IMR-90 (cell line): ENCODE data around the gene CD38. TPM values are rescaled to one million over a fixed set of nuclear protein-coding genes. Genes with fewer than 3 reads are reported as not detected.

Source experiments
- ATAC-seq: fragments of 200-7000 bp; cut with Tn5 transposase; 2 replicates; pipeline ENCODE4 v1.9.1; 2020; ENCODE audit warnings: low read depth, mild to moderate bottlenecking, moderate library complexity
- BruUV-seq: library from RNA; stranded (reverse); fragments of 400-500 nt; replicated peaks from 2 replicates; lab custom pipeline; 2021; lab: Mats Ljungman, UMichigan
- CTCF ChIA-PET: fragments of 300-600 bp; formaldehyde crosslinking; extraction: SDS; loops from one replicate; lab custom pipeline; 2021; ENCODE audit warnings: antibody characterized with exemption; lab: Yijun Ruan, JAX
- POLR2A ChIA-PET: fragments of 300-600 bp; sonication (Branson Sonifier 250); formaldehyde crosslinking; loops from one replicate; lab custom pipeline; 2022; ENCODE audit warnings: antibody characterized with exemption; ENCODE audit not compliant: unreplicated experiment; lab: Charles Lee
- DNase-seq: peaks from one replicate; pipeline ENCODE4 v3.0.0; 2013
- H2AFZ ChIP-seq: replicated peaks from 2 replicates; pipeline ENCODE3; 2013; ENCODE audit warnings: low read length, mild to moderate bottlenecking; ENCODE audit not compliant: poor library complexity
- H2AK5ac ChIP-seq: 2 replicates; pipeline ENCODE4 v1.6.1; 2013; ENCODE audit warnings: low read depth, low read length, inconsistent platforms
- H2AK9ac ChIP-seq: replicated peaks from 2 replicates; pipeline ENCODE3; 2013; ENCODE audit warnings: mild to moderate bottlenecking, low read depth, low read length, moderate library complexity; ENCODE audit not compliant: poor library complexity
- H2BK120ac ChIP-seq: 2 replicates; pipeline ENCODE4 v1.6.1; 2013; ENCODE audit warnings: low read depth, low read length, inconsistent platforms
- H2BK15ac ChIP-seq: 3 replicates; pipeline ENCODE4 v1.6.1; 2013; ENCODE audit warnings: low read depth, low read length, inconsistent platforms
- H2BK20ac ChIP-seq: 2 replicates; pipeline ENCODE4 v1.6.1; 2013; ENCODE audit warnings: low read depth, mild to moderate bottlenecking, inconsistent platforms, low read length, moderate library complexity
- H2BK5ac ChIP-seq: 2 replicates; pipeline ENCODE4 v1.6.1; 2013; ENCODE audit warnings: mild to moderate bottlenecking, low read depth, low read length, inconsistent platforms; ENCODE audit not compliant: poor library complexity, severe bottlenecking
- H3K14ac ChIP-seq: replicated peaks from 2 replicates; pipeline ENCODE4 v1.6.1; 2013; ENCODE audit warnings: low read depth, low read length, inconsistent platforms
- H3K18ac ChIP-seq: 2 replicates; pipeline ENCODE4 v1.6.1; 2013; ENCODE audit warnings: low read depth, low read length, control low read depth
- H3K23ac ChIP-seq: 2 replicates; pipeline ENCODE4 v1.6.1; 2013; ENCODE audit warnings: low read depth, low read length, inconsistent platforms
- H3K27ac ChIP-seq: 2 replicates; pipeline ENCODE4 v1.5.1; 2013; ENCODE audit warnings: mild to moderate bottlenecking, control low read depth, low read length; ENCODE audit not compliant: insufficient read depth
- H3K27me3 ChIP-seq: 2 replicates; pipeline ENCODE4 v1.6.1; 2013; ENCODE audit warnings: low read length; ENCODE audit not compliant: control insufficient read depth, insufficient read depth
- H3K36me3 ChIP-seq: 2 replicates; pipeline ENCODE4 v1.6.1; 2013; ENCODE audit warnings: low read length, mixed read lengths; ENCODE audit not compliant: control insufficient read depth, insufficient read depth
- H3K4ac ChIP-seq: 2 replicates; pipeline ENCODE4 v1.6.1; 2013; ENCODE audit warnings: low read depth, low read length, inconsistent platforms
- H3K4me1 ChIP-seq: 2 replicates; pipeline ENCODE4 v1.6.1; 2013; ENCODE audit warnings: low read length, mixed read lengths; ENCODE audit not compliant: control insufficient read depth, insufficient read depth
- H3K4me2 ChIP-seq: 2 replicates; pipeline ENCODE4 v1.6.1; 2013; ENCODE audit warnings: low read depth, mild to moderate bottlenecking, control low read depth, low read length, moderate library complexity
- H3K4me3 ChIP-seq: 2 replicates; pipeline ENCODE4 v1.5.1; 2013; ENCODE audit warnings: low read depth, mild to moderate bottlenecking, control low read depth, low read length, moderate library complexity; ENCODE audit not compliant: insufficient read depth
- H3K56ac ChIP-seq: 2 replicates; pipeline ENCODE4 v1.6.1; 2013; ENCODE audit warnings: low read length, inconsistent platforms; ENCODE audit not compliant: insufficient read depth; ENCODE audit errors: extremely low read depth
- H3K79me1 ChIP-seq, 2 experiments: 2 replicates each; pipeline ENCODE4 v1.6.1; 2013; ENCODE audit warnings: low read length in 2 of 2, inconsistent platforms in 1 of 2, low read depth in 1 of 2
- H3K9ac ChIP-seq: 2 replicates; pipeline ENCODE4 v1.6.1; 2013; ENCODE audit warnings: low read depth, low read length, control low read depth
- H3K9me1 ChIP-seq: 2 replicates; pipeline ENCODE4 v1.6.1; 2013; ENCODE audit warnings: low read length, inconsistent platforms; ENCODE audit not compliant: insufficient read depth
- H3K9me3 ChIP-seq: 2 replicates; pipeline ENCODE4 v1.6.1; 2013; ENCODE audit warnings: low read length; ENCODE audit not compliant: control insufficient read depth, insufficient read depth
- H4K20me1 ChIP-seq: 2 replicates; pipeline ENCODE4 v1.6.1; 2013; ENCODE audit warnings: low read length, inconsistent platforms; ENCODE audit not compliant: insufficient read depth
- H4K5ac ChIP-seq: 2 replicates; pipeline ENCODE4 v1.6.1; 2013; ENCODE audit warnings: mild to moderate bottlenecking, low read depth, low read length, control low read depth
- H4K8ac ChIP-seq, 2 experiments: 2 replicates each; pipeline ENCODE4 v1.6.1; 2013; ENCODE audit warnings: low read depth in 2 of 2, low read length in 2 of 2, control low read depth in 1 of 2, inconsistent platforms in 1 of 2
- H4K91ac ChIP-seq: 2 replicates; pipeline ENCODE4 v1.6.1; 2013; ENCODE audit warnings: low read depth, low read length, inconsistent platforms; ENCODE audit not compliant: insufficient read depth
- BHLHE40 ChIP-seq: fragments of 150-350 bp; IDR thresholded peaks from 2 replicates; pipeline ENCODE4 v1.6.1; 2016; ENCODE audit warnings: mild to moderate bottlenecking, low read depth, low read length
- MXI1 ChIP-seq: IDR thresholded peaks from 2 replicates; pipeline ENCODE4 v1.6.1; 2012; ENCODE audit warnings: low read depth, mild to moderate bottlenecking, low read length, moderate library complexity, borderline replicate concordance
- RAD21 ChIP-seq: IDR thresholded peaks from 2 replicates; pipeline ENCODE4 v1.6.1; 2012; ENCODE audit warnings: low read length, improper control_type of control experiment
- RCOR1 ChIP-seq: IDR thresholded peaks from 2 replicates; pipeline ENCODE4 v1.6.1; 2012; ENCODE audit warnings: mild to moderate bottlenecking, low read length, improper control_type of control experiment; ENCODE audit not compliant: insufficient replicate concordance
- RFX5 ChIP-seq: IDR thresholded peaks from 2 replicates; pipeline ENCODE4 v1.8.0; 2012; ENCODE audit warnings: low read depth, mild to moderate bottlenecking, low read length, moderate library complexity
- WGBS, 2 experiments: methylation state at CpG; one replicate each; pipeline versions ENCODE4 v1.1.5 to v1.1.7; 2013; ENCODE audit warnings: missing lambda C conversion rate in 2 of 2; ENCODE audit not compliant: insufficient read length in 1 of 2; ENCODE audit errors: extremely low coverage in 2 of 2; 5-methylcytosine and 5-hydroxymethylcytosine counted together
- dilution Hi-C: fragments of 300-500 bp; cut with HindIII; formaldehyde crosslinking; loops from one replicate; pipeline ENCODE4 v1.14.3; 2018; ENCODE audit warnings: low sequenced_read_pairs; ENCODE audit not compliant: unreplicated experiment
- in situ Hi-C: fragments of 300-500 bp; cut with MboI; formaldehyde crosslinking; loops from 3 replicates; pipeline ENCODE4 v1.14.3; 2019; ENCODE audit warnings: low sequenced_read_pairs, inconsistent platforms, mixed read lengths
- intact Hi-C: fragments of 100-400 bp; cut with micrococcal nuclease; formaldehyde crosslinking; loops from 2 replicates; pipeline ENCODE4 v1.10.0; 2022
- polyA plus RNA-seq, 3 experiments: library from polyadenylated mRNA; depleted of rRNA; stranded (reverse); fragments of >200 nt; gene quantifications; 2 replicates each; pipeline ENCODE4 v1.2.3, GENCODE V29; 2012; ENCODE audit warnings: low replicate concordance in 1 of 3
- total RNA-seq: library from RNA; depleted of rRNA; stranded (reverse); fragments of >200 nt; gene quantifications from 2 replicates; pipeline ENCODE4 v1.2.3, GENCODE V29; 2012
- TF ChIP-seq, protein P1 (sequence below): fragments of 150-350 bp; IDR thresholded peaks from 2 replicates; pipeline ENCODE4 v1.6.1; 2017; ENCODE audit warnings: mild to moderate bottlenecking, antibody characterized with exemption, low read length, low read depth
- TF ChIP-seq, protein P2 (sequence below): fragments of 150-350 bp; IDR thresholded peaks from 2 replicates; pipeline ENCODE4 v1.6.1; 2016; ENCODE audit warnings: low read depth, mild to moderate bottlenecking, low read length, moderate library complexity, borderline replicate concordance

CD38 gene
- total and polyA plus RNA-seq, 2 of the 4 experiments (the other 2 are of a cell fraction): not detected

DNA sequence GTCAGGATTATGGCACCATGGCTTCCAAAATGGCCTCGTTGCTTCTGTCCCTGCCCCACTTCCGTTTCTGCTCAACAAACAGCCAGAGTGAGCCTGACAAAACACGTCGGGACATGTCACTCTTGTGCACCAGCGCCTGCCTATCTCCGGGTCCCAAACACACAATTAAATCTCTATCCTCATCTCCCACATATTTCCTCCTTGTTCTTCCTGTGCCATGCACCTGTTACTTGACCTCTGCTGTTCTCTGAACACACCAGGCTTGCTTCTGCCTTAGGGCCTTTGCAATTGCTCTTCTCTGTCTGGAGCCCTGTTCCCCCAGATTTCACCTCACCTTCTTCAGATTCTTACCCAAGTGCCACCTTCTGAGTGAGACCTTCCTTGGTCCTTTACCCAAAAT is 12.7 kb upstream of the CD38 start:
- ATAC-seq (no peak), DNase-seq (no peak)
- Histone ChIP-seq H2BK15ac (no peak overlapping the region), H3K36me3 (no peaks in the 10 kb centered on the region), H3K4me1 (no peaks in the 10 kb centered on the region), H3K4ac (no peak overlapping the region), H2BK20ac (no peak overlapping the region), H4K8ac (no peak overlapping the region), H3K79me1 (no peaks in the 10 kb centered on the region), H3K9me3 (no peaks in the 10 kb centered on the region), H2AK9ac (no peak overlapping the region), H4K20me1 (no peaks in the 10 kb centered on the region), H3K27me3 (peaks cover 17% of the 10 kb centered on the region), H3K14ac (no peak overlapping the region), H4K5ac (no peak overlapping the region), H3K9ac (no peak overlapping the region), H4K91ac (no peak overlapping the region), H3K56ac (no peak overlapping the region), H3K4me2 (no peak overlapping the region), H2AFZ (no peak overlapping the region), H2BK5ac (no peak overlapping the region), H2BK120ac (no peak overlapping the region), H3K23ac (no peak overlapping the region), H3K9me1 (no peaks in the 10 kb centered on the region), H3K27ac (no peak overlapping the region), H3K18ac (no peak overlapping the region), H2AK5ac (no peak overlapping the region), H3K4me3 (no peak overlapping the region)
- POLR2A ChIA-PET: no interaction called here
- intact Hi-C loops: no loop called here
- WGBS, 2 experiments: 74% methylated on average over 6 of the region's 6 CpGs; no CpG with 5 or more reads in 1 of the 2 experiments
- TF ChIP-seq, protein P1, sequence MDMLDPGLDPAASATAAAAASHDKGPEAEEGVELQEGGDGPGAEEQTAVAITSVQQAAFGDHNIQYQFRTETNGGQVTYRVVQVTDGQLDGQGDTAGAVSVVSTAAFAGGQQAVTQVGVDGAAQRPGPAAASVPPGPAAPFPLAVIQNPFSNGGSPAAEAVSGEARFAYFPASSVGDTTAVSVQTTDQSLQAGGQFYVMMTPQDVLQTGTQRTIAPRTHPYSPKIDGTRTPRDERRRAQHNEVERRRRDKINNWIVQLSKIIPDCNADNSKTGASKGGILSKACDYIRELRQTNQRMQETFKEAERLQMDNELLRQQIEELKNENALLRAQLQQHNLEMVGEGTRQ: no peak
- TF ChIP-seq BHLHE40 (no peak), RAD21 (no peak), RCOR1 (no peak), RFX5 (no peak), MXI1 (no peak)
- TF ChIP-seq, protein P2, sequence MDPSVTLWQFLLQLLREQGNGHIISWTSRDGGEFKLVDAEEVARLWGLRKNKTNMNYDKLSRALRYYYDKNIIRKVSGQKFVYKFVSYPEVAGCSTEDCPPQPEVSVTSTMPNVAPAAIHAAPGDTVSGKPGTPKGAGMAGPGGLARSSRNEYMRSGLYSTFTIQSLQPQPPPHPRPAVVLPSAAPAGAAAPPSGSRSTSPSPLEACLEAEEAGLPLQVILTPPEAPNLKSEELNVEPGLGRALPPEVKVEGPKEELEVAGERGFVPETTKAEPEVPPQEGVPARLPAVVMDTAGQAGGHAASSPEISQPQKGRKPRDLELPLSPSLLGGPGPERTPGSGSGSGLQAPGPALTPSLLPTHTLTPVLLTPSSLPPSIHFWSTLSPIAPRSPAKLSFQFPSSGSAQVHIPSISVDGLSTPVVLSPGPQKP: no peak
- CTCF ChIA-PET: interaction anchor here (2.0 kb wide), 1 partner anchor 40 kb away, joined by 6 read pairs; no protein-coding TSS in a partner anchor
- in situ Hi-C loops: no loop called here
- no TSS peak for BruUV-seq
- dilution Hi-C loops: no loop called here
